Right renal cortex interstitium (tissue), 3 donors: ENCODE measurements around the gene FNDC11. TPM values are rescaled to one million over a fixed set of nuclear protein-coding genes. Genes with fewer than 3 reads are reported as not detected.
"Not testable (repeated sequence)": the region's sequence is repeated elsewhere in the genome, so short reads cannot be mapped to it uniquely, and the experiment has no call there.

Experiments
- DNase-seq, 3 donors: peaks; one replicate each; pipeline ENCODE4 v3.0.0-alpha.2; 2013; ENCODE audit warnings: low read depth in 3 of 3, low spot score in 2 of 3
- polyA plus RNA-seq, 3 donors: library from polyadenylated mRNA; unstranded; fragments of 120-200 nt; gene quantifications; one replicate each; pipeline ENCODE4 v1.2.1, GENCODE V29; 2013; ENCODE audit not compliant: insufficient read length in 3 of 3

The FNDC11 gene
- polyA plus RNA-seq, 3 donors: 0.69 to 0.98 (median 0.76) TPM

DNA sequence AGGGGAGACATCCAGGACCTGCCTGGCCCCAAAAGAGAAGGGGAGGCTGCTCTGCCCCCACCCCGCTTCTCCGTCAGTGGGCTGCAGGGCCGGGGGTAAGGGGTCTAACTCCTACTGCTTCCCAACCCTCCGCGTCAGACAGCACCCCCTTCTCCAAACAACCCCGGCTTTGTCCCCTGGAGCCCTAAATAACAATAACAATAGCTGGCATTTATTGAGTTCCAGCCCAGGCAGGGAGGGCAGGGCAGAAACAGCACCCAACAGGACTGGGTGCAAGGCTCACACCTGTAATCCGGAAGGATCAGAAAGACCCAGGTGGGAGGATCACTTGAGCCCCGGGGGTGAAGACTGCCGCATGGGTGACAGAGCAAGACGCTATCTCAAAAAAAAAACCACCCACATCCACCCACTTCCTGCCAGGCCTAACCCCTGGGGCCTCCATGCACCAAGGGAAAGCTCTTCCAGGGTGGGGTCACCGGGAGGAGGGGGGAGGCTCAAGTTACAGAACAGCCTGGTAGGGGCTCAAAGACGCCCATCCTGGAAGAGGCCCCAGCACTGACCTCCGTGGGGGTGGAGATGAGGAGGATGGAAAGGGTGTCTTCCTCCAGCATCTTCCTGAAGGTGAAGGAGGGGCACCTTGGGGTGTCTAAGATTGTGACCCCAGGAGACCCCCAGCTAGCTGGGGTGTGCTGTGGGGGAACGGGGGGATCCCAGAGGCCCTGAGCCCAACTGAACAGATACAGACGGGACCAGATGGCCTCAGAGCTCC, 1.3 kb upstream of the FNDC11 start:
- no peak for DNase-seq

DNA sequence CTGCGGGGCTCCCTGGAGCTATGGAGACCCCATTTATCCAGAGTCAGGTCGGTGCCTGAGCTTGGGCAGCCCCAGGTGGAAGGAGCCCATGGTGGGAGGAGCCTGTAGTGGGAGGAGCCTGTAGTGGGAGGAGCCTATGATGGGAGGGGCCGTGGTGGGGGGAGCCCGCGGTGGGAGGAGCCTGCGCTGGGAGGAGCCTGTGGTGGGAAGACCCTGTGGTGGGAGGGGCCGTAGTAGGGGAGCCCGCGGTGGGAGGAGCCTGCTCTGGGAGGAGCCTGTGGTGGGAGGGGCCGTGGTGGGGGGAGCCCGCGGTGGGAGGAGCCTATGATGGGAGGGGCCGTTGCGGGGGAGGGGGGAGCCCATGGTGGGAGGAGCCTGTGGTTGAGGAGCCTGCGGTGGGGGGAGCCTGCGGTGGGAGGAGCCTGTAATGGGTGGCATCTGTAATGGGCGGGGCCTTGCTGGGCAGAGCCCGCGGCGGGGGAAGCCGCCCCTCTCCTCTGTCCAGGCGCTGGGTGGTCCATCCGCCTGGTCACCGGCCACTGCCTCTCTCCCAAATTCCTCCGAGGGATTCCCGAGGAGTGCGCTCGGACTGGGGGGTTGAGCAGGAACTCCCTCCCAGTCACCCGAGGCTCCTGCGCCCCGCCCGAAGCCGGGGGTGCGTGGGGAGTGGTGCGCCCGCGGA, 567 bp upstream of the FNDC11 start:
- no peak for DNase-seq

DNA sequence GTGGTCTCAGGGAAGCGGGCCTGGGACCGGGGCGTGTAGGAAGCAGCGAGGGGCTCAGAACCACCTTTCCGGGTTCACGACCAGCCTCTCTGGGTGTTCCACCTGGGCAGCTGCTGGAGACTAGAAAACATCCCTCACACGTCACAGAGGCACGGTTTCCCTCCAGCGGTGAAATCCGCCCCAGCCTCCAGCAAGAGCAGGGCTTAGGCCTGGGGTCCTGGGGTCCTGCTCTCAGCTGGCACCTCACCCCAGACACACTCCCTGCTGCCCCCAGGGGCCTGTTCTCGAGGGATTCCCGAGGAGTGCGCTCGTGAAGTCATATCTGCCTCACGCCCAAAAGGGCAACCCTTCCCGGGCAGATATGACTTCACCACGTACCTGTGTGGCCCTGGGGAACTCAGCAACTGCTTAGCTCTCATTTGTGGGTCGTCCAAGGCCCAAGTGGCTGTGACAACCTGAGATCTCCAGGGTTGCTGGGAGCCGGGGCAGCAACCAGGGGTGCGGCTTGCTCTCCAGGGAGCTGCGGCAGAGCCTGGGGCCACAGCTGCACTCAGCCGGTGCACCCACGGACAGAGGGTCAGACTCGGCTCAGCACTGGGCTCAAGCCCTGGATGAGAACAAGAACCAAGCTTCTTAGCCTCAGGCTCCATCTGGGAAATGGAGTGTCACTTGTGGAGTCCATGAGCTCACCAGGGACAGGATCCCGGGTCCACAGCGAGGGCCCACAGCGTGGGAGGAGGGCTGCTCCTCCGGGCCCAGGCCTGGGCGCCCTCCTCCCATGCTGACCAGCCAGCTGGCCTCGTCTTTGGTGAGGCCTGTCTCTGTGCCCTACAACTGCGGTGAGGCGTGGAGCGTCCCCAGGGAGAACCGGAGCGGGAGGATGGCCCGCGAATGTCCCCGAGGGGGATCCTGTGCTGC, 661 bp downstream of the FNDC11 start:
- no peak for DNase-seq

DNA sequence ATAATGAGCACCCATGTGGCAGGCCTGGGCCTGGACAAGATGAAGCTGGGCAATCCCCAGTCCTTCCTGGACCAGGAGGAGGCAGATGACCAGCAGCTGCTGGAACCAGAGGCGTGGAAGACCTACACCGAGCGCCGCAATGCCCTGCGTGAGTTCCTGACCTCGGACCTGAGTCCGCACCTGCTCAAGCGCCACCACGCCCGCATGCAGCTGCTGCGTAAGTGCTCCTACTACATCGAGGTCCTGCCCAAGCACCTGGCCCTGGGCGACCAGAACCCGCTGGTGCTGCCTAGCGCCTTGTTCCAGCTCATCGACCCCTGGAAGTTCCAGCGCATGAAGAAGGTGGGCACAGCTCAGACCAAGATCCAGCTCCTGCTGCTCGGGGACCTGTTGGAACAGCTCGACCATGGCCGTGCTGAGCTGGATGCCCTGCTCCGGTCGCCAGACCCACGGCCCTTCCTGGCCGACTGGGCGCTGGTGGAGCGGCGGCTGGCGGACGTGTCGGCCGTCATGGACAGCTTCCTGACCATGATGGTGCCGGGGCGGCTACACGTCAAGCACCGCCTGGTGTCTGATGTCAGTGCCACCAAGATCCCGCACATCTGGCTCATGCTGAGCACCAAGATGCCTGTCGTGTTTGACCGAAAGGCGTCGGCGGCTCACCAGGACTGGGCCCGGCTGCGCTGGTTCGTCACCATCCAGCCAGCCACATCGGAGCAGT, 1.9 kb downstream of the FNDC11 start:
- DNase-seq: no peak

DNA sequence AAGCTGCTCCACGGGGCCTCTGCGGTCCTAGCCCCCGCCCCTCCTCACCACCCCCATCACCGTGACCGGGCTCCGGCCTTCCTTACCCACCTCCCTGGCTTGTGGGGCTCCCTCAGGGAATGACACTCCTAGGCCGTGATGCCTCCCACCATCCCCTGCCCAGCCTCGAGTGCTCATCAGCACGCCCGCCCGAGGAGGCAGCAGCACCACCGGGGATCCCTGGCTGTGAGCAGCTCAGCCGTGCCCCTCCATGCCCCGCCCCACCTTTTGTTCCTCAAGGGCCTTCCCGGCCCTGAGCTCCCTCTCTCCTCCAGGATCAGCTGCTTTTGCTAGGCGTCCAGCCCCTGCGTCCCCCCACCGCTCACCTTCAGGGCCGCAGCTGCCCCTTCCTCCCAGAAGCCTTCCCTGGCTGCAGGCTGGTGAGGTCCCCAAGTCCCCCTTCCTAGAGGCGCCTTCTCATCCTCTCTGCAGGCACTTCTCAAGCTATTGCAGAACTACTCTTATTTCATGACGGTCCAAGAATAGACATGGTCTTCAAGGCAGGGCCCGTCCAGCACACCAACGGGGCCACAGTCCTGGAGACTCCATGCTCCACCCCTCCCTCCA, 3.0 kb downstream of the FNDC11 start:
- no peak for DNase-seq

DNA sequence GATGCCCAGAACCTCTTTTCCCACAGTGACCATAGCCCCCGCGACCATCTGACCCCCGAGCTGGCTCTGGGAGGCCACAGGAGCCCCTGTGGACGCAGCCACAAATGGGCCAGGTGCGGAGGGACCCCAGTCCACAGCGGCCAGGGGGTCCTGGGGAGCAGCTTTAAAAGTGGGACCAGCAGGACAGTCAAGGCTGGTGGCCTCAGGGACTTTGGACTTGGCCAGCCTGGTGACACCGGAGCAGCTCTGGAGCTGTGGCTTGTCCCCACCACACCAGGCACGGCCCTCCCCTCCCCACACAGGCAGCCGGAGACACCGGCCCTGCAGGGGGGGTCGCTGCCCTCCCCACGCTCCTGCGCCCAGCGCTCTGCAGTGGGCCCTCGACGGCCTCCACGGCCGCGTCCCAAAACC, 3.5 kb downstream of the FNDC11 start:
- no peak for DNase-seq

DNA sequence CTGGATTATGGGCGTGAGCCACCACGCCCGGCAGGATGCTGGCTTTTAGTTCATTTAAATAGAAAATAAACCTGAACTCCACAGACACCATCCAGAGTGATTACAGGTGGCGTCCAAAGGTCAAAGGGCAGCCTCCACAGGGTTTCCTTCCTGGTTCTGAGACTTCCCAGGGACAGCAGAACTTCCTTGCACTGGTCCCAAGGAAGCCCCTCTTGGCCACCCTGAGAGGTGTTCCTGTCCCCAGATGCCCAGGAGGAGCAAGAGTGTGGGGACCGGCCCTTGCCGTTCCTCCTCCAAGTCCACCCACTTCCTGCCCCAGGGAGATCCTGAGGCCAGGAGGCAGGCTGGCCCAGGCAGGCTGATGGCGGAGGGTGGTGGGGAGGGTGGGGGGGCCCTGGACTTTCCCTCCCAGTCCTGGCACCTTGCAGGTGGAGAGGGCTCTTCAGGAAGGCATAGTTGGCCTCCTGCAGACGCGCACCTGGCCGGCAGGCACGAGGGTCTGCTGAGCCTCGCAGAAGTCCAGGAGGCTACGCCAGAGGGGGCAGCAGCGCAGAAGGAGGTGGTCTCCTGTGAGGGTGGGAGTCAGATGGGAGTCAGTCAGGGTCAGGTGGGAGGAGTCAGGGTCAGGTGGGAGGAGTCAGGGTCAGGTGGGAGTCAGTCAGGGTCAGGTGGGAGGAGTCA, 5.0 kb downstream of the FNDC11 start:
- no peak for DNase-seq

DNA sequence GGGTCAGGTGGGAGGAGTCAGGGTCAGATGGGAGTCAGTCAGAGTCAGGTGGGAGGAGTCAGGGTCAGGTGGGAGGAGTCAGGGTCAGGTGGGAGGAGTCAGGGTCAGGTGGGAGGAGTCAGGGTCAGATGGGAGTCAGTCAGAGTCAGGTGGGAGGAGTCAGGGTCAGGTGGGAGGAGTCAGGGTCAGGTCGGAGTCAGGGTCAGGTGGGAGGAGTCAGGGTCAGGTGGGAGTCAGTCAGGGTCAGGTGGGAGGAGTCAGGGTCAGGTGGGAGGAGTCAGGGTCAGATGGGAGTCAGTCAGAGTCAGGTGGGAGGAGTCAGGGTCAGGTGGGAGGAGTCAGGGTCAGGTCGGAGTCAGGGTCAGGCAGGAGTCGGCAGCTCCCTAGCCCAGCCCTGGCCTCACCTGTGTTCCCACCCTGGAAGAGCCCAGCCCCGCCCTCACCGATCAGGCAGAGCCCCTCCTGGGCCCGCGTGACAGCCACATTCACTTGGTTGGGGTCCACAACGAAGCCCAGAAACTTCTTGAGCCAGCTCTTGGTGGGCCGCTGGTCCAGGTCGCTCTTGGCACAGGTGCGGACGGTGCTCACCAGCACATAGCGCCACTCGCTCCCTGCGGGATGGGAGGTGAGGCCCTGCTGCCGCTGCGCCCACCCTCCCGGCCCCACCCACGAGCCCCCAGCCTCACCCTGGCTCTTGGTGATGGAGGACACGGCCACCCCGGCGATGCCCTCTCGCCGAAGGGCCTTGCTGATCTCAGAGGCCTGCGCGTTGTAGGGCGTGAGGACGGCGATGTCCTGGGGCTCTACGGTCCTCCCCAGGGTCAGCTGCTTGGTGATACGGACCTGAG, 5.8 kb downstream of the FNDC11 start:
- not testable (repeated sequence) for DNase-seq

DNA sequence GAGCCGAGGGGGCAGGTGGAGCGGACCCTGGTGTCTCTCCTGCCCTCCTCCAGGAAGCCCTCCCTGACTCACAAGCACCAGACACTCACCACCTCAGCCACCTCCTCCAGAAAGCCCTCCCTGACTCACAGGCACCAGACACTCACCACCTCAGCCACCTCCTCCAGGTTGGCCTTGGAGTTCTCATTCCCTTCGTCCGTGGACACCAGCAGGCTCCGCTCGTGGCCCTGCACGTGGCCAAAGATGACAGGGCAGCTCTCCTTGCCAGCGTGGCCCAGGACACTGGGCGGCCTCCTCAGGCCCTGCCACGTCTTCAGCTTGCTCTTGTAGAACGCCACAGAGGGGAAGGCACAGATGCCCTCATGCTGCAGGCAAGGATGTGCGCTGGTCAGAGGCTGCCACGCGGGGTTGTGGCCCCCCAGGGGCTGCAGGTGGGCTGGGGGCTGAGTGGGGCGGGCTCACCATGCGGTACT, 6.4 kb downstream of the FNDC11 start:
- DNase-seq: no peak

DNA sequence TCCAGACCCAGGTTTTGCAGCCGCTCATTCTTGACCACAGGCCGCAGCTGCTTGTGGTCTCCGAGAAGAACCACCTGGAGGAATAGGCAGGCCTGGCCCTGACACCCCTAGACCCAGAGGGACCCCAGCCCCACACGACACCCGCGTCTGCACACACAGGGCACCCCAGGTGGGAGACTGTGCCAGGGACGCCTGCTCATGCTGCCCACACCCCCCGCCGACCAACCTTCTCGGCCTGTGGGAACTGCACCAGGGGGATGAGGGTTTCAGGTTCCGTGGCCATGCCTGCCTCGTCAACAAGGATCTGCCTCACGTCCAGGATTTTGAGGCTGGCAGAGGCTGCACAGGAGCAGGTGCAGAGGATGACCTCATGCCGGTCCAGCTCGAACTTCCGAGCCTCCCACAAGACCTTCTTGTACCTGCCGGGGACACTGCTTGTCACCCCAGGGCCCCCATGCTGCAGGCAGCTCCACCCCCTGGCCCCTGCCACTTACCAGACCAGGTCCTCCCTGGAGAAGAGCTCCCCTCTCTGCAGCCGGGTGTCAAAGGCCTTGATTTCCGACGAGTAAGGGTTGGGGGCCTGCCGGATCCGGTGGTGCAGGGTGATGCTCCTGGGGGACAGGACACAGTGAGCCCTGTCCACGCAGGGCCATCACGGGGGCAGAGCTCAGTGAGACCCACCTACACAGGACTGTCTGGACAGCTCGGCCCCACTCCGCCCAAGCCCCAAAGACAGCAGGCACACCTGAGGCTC, 7.1 kb downstream of the FNDC11 start:
- no peak for DNase-seq

DNA sequence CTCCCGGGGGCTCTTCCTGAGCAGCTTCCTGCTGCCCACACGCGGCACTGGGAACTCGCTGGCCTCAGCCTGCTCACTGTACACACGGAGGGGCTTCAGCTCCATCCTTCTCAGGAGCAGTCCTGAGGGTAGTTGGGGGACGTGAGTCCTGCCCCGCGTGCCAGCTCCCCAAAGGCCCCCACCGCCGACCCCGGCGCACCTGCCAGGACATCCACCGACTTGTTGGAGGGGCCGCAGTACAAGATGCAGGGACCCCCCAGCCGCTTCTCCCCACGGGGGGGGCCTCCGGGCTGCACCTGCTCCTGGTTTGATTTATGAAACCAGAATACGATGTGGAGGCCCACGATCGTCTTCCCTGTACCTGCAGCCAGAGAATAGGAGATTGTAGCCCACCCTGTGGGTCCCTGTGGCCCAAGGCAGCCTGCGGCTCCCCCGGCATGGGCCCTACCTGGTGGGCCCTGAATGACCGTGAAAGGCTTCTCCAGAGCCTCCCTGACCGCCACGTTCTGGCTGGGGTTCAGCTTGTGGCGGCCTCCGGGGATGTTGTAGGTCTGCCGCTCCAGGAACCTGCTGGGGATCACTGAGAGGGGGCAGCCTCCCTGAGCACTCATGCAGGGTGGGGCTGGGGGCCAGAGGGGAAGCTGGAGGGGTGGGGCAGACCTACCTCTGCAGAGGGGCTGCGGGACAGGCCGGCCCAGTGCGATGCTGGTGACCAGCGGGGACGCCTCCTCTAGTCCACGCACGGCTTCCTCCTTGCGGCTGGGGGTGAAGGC, 7.9 kb downstream of the FNDC11 start:
- no peak for DNase-seq

DNA sequence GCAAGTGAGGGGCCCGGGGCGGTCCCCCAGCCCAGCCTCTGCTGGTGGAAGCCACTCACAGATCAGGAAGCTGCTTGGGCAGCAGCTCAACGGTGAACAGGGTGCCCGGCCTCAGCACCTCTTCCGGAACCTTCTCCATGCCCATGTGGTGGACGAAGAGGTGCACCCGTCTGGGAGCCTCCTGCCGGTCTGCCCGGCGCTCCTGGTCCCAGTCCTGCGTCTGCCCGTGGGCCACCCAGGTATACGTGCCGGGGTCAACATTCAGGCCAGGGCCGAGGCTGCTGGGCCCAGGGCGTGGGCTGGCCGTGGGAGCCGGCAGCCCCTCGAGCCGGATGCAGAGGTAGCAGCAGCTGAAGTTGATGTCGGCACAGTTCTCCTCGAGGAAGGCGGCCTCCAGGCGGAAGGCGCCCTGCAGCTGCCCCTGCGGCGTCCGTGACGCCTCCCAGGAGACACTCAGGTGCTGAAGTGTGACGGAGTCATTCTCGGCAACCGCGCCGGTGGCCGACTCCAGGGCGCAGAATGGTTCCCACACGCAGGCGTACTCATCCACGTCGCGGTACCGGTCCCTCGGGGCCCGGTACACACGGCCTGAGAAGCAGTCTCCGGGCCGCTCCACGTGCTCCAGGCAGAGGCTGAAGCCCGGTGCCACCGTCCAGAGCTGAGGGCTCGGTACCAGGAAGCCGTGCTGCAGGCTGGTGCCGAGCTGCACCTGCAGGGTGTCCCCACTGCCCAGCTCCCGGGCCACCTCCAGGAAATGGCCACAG, 8.7 kb downstream of the FNDC11 start:
- no peak for DNase-seq

DNA sequence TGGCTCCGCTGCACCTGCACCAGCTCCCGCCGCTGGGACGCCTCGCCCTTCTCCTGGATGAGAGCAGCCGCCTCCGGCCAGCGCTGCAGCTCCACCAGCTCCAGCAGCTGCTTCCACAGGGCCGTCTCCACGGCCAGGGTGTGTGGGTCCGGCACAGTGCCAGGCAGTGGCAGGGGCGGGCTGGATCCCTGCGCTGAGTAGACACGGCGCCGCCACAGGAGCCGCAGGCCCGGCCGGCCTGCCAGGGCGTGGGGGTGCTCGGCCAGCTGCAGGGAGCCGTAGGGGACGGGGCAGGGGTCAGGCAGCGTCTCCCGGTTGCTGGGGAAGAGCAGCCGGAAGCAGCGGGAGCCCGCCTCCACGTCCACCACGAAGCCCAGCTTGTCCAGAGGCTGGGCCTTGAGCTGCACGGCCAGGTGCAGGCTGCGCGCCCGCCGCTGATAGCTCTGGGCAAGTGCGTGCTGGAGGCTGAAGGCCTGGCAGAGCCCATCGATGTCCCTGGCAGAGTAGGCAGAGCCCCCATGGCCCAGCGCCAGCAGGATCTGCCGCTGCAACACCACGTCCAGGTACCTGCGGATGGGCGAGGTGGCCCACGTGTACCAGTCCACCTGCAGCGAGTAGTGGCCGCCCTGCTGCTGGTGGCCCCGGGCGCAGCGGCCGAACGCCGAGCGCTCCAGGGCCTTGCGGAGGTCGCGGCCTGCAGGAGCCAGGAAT, 9.4 kb downstream of the FNDC11 start:
- no peak for DNase-seq

DNA sequence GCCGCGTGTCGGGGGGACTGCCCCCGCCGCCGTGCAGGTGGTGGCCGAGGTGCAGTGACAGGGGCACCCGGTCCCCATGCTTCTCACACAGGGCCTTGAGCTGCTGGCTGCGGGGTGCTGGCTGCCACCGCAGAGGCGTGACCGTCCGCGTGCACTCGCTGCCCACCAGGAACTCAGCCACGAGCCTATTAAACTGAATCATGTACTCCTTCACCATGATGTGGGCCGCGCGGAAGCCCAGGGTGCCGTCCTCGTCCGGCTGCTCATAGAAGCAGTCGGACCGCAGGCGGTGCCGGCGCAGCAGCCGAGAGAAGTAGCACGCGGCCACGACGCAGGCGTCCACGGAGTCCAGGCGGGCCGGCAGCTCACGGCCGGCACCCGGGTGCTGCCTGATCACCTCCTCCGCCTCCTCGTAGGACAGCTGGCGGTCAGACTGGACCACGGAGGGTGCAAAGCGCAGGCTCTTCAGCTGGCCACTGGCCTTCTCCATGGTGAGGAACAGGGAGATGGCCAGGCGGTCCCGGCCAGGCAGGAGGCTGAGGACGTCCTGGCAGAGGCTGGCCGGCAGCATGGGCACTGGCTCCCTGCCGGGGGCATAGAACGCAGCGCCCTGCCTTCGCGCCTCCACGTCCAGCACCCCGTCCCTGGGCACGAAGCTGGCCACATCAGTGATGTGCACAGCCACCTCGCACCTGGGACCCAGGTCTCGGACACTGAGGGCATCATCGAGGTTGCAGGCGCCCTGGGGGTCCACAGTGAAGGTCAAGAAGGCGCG, 10.3 kb downstream of the FNDC11 start:
- DNase-seq: no peak
